Esophagus squamous epithelium (tissue), 5 donors: ENCODE measurements around the gene RBFA. TPM values are rescaled to one million over a fixed set of nuclear protein-coding genes. Genes with fewer than 3 reads are reported as not detected.
A peak's percentile ranks its signal among the peaks of the same experiment; 100 is the strongest.

Experiments used
- DNase-seq: peaks from one replicate; lab custom pipeline; 2025; lab: John Stamatoyannopoulos, UW
- H3K27ac ChIP-seq, 4 donors: fragments of 200-600 bp; sonication (generic); one replicate each; pipeline ENCODE4 v1.5.1; 2016 to 2019; ENCODE audit warnings: mild to moderate bottlenecking in 1 of 4
- H3K27me3 ChIP-seq, 4 donors: fragments of 200-600 bp; sonication (generic); 1 replicate in 3 of 4; 2 replicates in 1 of 4; pipeline versions ENCODE4 v1.5.1 to v1.6.0; 2017 to 2021; ENCODE audit warnings: antibody characterized with exemption in 1 of 4
- H3K36me3 ChIP-seq, 3 donors: fragments of 200-600 bp; sonication (generic); one replicate each; pipeline ENCODE4 v1.5.1; 2016 to 2019
- H3K4me1 ChIP-seq, 3 donors: fragments of 200-600 bp; sonication (generic); one replicate each; pipeline ENCODE4 v1.5.1; 2017 to 2019
- H3K4me3 ChIP-seq, 4 donors: fragments of 200-600 bp; sonication (generic); 1 replicate in 3 of 4; 2 replicates in 1 of 4; pipeline ENCODE4 v1.5.1; 2016 to 2019; ENCODE audit warnings: mild to moderate bottlenecking in 2 of 4, moderate library complexity in 1 of 4
- H3K9me3 ChIP-seq, 3 donors: fragments of 200-600 bp; sonication (generic); one replicate each; pipeline ENCODE4 v1.5.1; 2016 to 2019
- POLR2A ChIP-seq, 4 donors: fragments of 450-650 bp; IDR thresholded peaks; one replicate each; pipeline ENCODE4 v1.6.1; 2017; ENCODE audit warnings: antibody characterized with exemption in 4 of 4, mild to moderate bottlenecking in 4 of 4, moderate library complexity in 3 of 4
- WGBS, 2 donors: methylation state at CpG; one replicate each; pipeline ENCODE4 v1.1.5; 2018; 5-methylcytosine and 5-hydroxymethylcytosine counted together
- intact Hi-C: fragments of 100-400 bp; cut with DNase I; formaldehyde crosslinking; loops from one replicate; pipeline ENCODE4 v1.15.0; 2022
- total RNA-seq, 4 donors: library from RNA; depleted of rRNA; stranded (reverse); fragments of >200 nt; gene quantifications; one replicate each; pipeline ENCODE4 v1.1.0, GENCODE V29; 2016
- TF ChIP-seq, protein P1 (sequence below), 6 experiments: fragments of 450-650 bp in 4 of 6; fragments of 200-600 bp in 2 of 6; sonication (generic) in 2 of 6; IDR thresholded peaks; one replicate each; pipeline ENCODE4 v1.5.1; 2016 to 2019; ENCODE audit warnings: antibody characterized with exemption in 6 of 6, mild to moderate bottlenecking in 4 of 6, moderate library complexity in 4 of 6
- donor health status: DM: yes; HTN: yes; CAD: no.

Gene RBFA, protein sequence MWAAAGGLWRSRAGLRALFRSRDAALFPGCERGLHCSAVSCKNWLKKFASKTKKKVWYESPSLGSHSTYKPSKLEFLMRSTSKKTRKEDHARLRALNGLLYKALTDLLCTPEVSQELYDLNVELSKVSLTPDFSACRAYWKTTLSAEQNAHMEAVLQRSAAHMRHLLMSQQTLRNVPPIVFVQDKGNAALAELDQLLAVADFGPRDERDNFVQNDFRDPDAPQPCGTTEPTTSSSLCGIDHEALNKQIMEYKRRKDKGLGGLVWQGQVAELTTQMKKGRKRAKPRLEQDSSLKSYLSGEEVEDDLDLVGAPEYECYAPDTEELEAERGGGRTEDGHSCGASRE
- total RNA-seq, result 10 to 100 TPM; 15.5 to 36.7 (median 28.8) TPM

DNA sequence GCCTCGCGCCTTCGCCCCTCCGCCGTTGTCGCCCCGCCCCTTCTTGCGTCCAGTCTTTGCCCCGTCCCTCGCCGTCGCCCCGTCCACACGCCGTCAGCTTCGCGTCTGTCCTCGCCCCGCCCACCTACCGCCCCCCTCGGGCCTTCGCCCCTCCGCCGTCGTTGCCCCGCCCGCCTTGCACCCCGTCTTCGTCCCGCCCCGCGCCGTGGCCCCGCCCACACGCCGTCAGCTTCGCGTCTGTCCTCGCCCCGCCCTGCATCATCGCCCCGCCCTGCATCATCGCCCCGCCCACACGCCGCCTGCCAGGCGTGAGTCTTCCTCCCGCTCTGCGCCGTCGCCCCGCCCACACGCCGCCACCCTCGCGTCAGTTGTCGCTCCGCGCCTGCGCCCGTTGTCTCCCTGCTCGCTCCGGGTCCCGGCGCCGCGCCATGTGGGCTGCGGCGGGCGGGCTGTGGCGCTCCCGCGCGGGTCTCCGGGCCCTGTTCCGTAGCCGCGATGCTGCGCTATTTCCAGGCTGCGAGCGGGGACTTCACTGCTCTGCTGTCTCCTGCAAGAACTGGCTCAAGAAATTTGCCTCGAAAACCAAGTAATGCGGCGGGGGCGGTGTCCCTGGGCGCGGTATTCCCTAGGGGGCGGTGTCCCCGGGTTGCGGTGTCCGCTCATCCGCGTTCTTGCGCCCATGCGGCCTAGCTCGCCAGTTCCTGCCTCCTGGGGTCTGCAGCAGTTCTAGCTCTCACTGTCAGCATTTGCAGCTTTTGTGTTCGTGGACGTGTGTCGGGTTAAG, at the start of gene RBFA:
TSS of gene RBFA (plus strand) at position 367 of the 784 bp plus-strand sequence. CDS start at position 429, 62 bp downstream.
- H3K27me3 ChIP-seq, result no peaks in the 10 kb centered on the region
- intact Hi-C loops, result loop anchor here (10.0 kb wide), 1 partner anchor 349 kb away; no protein-coding TSS in a partner anchor
- H3K36me3 ChIP-seq, result peaks cover 0 to 24% (median 7%) of the 10 kb centered on the region in 3 donors
- H3K27ac ChIP-seq, result peak within 1 kb of the TSS; percentile 89 to 98 (median 94)
- peaks cover 4 to 24% (median 9%) of the 10 kb centered on the region in 3 donors for H3K4me1 ChIP-seq
- 0% methylated on average over 18 to 25 of the region's 99 CpGs for WGBS, 2 donors
- DNase-seq, result peak; percentile 89
- H3K9me3 ChIP-seq, result no peaks in the 10 kb centered on the region
- peak in 3 of 4 donors; percentile 51 to 77 (median 63) for TF ChIP-seq POLR2A (IDR thresholded peaks at IDR 0.05)
- TF ChIP-seq, protein P1, sequence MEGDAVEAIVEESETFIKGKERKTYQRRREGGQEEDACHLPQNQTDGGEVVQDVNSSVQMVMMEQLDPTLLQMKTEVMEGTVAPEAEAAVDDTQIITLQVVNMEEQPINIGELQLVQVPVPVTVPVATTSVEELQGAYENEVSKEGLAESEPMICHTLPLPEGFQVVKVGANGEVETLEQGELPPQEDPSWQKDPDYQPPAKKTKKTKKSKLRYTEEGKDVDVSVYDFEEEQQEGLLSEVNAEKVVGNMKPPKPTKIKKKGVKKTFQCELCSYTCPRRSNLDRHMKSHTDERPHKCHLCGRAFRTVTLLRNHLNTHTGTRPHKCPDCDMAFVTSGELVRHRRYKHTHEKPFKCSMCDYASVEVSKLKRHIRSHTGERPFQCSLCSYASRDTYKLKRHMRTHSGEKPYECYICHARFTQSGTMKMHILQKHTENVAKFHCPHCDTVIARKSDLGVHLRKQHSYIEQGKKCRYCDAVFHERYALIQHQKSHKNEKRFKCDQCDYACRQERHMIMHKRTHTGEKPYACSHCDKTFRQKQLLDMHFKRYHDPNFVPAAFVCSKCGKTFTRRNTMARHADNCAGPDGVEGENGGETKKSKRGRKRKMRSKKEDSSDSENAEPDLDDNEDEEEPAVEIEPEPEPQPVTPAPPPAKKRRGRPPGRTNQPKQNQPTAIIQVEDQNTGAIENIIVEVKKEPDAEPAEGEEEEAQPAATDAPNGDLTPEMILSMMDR (IDR thresholded peaks at IDR 0.05), result peak in 5 of 6 experiments; percentile 44 to 68 (median 65)
- peak within 1 kb of the TSS; percentile 59 to 81 (median 72) for H3K4me3 ChIP-seq

DNA sequence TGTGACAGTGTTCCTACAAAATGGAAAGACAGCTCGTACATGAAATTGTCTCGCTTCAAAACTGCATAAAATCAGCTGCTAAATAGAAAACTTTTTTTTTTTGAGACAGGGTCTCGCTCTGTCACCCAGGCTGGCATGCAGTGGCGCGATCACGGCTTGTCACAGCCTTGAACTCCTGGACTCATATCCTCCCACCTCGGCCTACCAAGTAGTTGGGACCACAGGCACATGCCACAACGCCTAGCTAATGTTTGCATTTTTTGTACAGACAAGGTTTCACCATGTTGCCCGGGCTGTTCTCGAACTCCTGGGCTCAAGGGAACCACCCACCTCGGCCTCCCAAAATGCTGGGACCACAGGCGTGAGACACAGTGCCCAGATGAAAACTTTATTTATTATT, 49.1 kb upstream of the RBFA start:
- Histone ChIP-seq H3K4me3 (no peak overlapping the region), H3K27me3 (no peaks in the 10 kb centered on the region), H3K9me3 (no peaks in the 10 kb centered on the region), H3K4me1 (peaks cover 9 to 55% (median 16%) of the 10 kb centered on the region in 3 donors), H3K36me3 (peaks cover 0 to 37% (median 0%) of the 10 kb centered on the region in 3 donors), H3K27ac (no peak overlapping the region)
- TF ChIP-seq POLR2A (IDR thresholded peaks at IDR 0.05), result no peak
- TF ChIP-seq, protein P1 (IDR thresholded peaks at IDR 0.05), result no peak
- no peak for DNase-seq
- intact Hi-C loops, result no loop called here
- WGBS, 2 donors, result 93 to 95% methylated on average over 11 to 12 of the region's 12 CpGs

DNA sequence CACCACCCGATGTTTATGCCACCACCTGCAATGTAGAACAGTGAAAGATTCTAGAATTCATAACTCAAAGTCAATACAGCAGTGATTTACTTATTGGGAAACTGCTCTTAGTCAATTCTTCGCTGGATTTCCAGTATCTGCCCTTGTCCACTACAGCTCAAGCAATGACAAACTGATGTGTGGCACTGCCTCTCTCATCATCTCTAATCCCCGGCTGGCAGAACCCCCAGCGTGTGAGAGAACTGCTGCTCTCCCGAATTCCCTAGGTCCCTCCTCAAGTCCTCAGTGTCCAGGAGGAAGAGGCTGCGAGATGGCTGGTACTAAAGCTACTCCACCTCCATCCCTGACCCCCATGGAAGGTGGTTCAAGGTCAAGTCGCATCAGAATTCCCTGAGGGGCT, 47.5 kb upstream of the RBFA start:
- no peak for DNase-seq
- Histone ChIP-seq H3K4me1 (peaks cover 9 to 55% (median 16%) of the 10 kb centered on the region in 3 donors), H3K36me3 (peaks cover 0 to 36% (median 0%) of the 10 kb centered on the region in 3 donors), H3K4me3 (peak overlapping the region; percentile 8 to 99 (median 84)), H3K27ac (peak overlapping the region; percentile 22 to 99 (median 72)), H3K9me3 (no peaks in the 10 kb centered on the region), H3K27me3 (no peaks in the 10 kb centered on the region)
- WGBS, 2 donors, result 37 to 48% methylated on average over 6 to 7 of the region's 7 CpGs
- intact Hi-C loops, result no loop called here
- TF ChIP-seq POLR2A (IDR thresholded peaks at IDR 0.05), result no peak
- TF ChIP-seq, protein P1 (IDR thresholded peaks at IDR 0.05), result no peak

DNA sequence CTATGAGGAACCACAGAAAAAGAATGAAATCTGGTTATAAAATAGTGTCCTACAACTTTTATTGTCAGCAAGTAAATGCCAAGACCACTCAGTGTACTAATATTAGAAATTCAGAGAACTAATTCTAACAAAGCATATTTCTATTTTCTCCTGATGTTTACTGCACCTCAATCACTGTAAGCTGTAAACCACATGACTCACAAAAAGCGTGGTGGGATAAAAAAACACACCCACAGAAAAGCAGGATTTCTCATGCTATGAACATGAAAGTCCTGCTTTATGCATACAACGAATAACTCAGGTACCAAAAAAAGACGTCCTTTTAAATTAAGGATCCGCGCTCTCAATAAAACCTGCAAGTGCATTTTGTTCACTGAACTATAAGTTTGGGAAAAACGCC, 46.7 kb upstream of the RBFA start:
- intact Hi-C loops, result no loop called here
- H3K4me3 ChIP-seq, result peak overlapping the region; percentile 79 to 99 (median 90)
- WGBS, 2 donors, result 0 to 2% methylated on average over 6 of the region's 6 CpGs
- TF ChIP-seq, protein P1 (IDR thresholded peaks at IDR 0.05), result no peak
- no peak for TF ChIP-seq POLR2A (IDR thresholded peaks at IDR 0.05)
- H3K9me3 ChIP-seq, result no peaks in the 10 kb centered on the region
- peak overlapping the region in 3 of 4 donors; percentile 93 to 99 (median 96) for H3K27ac ChIP-seq
- H3K4me1 ChIP-seq, result peaks cover 9 to 48% (median 16%) of the 10 kb centered on the region in 3 donors
- peaks cover 0 to 28% (median 0%) of the 10 kb centered on the region in 3 donors for H3K36me3 ChIP-seq
- no peak for DNase-seq
- no peaks in the 10 kb centered on the region for H3K27me3 ChIP-seq
